GM21390 (cell line): Measurements from ENCODE around the gene PLXNA1.

Source experiments
- ATAC-seq: cut with Tn5 transposase; IDR thresholded peaks from one replicate; pipeline ENCODE4 v1.9.1; 2021; ENCODE audit not compliant: unreplicated experiment

PLXNA1 gene

GRCh38 chr3:126982471-126983175, at the start of gene PLXNA1:
Gene PLXNA1, plus strand, starts transcription at chr3:126983115. Its CDS starts 5,479 bp downstream, at chr3:126988594.
- ATAC-seq: peak; percentile 73

GRCh38 chr3:126934031-126934531, 48.8 kb upstream of the PLXNA1 start:
- no peak for ATAC-seq

DNA sequence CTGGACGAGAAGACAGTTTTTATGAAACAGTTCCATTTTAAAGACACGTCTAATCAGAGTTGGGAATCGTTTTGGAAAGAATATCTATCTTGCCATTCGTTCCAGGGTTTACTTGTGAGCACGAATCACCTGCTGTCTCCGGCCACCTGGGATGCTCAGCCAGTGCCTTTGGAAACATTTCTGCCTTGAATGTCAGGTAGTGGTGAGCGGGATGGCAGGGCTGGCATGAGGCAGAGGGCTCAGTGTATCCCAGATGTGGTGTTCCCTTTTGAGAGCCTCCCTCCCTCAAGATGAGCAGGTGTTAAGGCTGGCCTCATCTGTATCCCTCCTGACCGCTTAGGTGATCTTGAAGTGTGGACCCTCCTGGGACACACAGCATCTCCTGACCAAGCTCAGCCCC, 47.9 kb upstream of the PLXNA1 start:
- ATAC-seq: no peak

GRCh38 chr3:126935756-126936509, 47.0 kb upstream of the PLXNA1 start:
- no peak for ATAC-seq

GRCh38 chr3:126936853-126937425, 46.0 kb upstream of the PLXNA1 start:
- no peak for ATAC-seq

- no peak for ATAC-seq
Observed at GRCh38 chr3:126937533-126937932, 45.4 kb upstream of the PLXNA1 start.

DNA sequence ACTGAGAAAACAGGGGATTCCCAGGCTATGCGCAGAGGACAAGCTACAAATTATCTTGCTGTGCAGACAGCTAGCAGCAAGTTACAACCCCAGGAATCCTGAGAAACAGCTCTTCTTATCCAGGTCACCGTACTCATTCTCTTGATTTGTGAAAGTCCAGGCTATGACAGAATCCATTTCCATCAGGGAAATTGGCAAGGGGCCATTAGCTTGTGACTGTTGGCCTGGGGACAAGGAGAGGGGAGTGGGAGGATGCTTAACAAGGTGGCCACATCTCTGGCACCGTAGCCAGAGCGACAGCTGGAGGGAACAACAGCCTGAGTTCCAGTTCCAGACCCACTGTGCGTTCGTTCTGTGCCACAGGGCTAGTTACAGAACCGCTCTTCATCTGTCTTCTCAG, 44.9 kb upstream of the PLXNA1 start:
- ATAC-seq: no peak

DNA sequence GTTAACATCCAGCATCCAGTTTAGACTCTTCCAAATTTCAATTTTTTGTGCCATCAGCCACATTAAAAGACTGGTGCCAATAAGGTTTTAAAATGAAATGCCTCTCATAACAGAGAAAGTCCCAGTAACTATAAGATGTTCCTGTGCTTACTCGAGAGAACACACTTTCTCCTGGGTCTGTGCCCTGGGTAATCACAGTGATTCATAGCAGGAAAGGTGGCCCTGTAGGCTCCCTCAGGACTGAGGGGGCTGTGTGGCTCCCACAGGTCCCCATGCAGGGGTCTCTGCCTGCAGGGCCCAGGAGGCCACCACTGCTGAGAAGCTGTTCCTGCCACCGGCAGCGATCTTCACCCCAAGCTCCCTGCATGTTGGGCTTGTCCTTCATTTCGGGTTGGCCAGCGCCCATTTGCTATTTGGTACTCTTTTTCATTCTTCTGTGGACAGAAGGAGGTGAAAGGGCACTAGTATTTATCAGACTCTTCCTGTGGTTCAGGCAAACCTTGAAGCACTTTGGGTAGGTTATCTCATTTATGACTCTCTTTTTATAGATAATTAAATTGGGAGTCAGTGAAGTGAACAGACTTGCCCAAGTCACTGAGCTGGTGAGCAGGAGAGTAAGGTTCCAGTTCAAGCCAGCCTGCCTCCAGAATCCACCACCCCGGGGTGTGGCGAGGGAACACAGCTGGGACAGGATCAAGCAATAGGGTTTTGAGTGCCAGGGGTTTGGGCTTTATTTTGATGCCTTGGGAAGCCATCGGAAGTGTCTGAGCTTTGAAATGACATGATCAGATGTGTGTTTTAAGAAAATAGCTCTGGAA, 44.2 kb upstream of the PLXNA1 start:
- no peak for ATAC-seq

DNA sequence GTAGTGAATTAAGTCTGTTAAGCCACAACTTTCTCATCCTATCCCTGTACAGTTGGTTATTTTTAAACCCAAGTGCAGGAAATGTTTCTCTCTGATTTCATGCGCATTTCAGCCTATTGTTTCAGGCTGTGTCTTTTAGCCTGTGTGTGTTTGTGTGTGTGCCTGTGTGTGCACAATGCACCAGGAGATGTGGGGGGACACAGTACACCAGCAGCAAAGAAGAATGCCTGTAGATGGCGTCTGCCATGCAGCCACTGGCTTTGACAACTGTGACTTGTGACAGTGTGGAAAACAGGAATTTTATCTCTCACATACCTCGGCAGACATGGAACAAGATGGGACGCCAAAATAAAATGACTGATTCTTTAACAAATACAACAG, 43.6 kb upstream of the PLXNA1 start:
- ATAC-seq: no peak

DNA sequence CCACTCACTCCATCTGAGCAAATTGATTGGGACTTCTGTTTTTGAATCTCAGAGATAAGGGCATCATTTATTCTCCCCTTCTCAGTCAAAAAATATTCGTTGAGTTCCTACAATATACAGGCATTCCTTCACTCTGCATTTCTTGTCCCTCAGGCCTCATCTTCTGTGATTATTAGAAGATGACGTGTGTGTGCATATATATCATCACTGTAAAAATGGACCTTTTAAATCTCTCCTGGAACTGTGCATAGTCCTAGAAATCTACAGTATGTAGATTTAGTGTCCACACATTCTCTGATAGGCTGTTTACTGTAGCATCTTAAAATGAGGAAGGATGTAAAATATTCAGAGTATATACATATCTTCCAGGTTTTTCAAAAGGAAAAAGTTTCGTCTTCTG, 43.2 kb upstream of the PLXNA1 start:
- ATAC-seq: no peak

- no peak for ATAC-seq
Observed at GRCh38 chr3:126941721-126942270, 41.1 kb upstream of the PLXNA1 start.

DNA sequence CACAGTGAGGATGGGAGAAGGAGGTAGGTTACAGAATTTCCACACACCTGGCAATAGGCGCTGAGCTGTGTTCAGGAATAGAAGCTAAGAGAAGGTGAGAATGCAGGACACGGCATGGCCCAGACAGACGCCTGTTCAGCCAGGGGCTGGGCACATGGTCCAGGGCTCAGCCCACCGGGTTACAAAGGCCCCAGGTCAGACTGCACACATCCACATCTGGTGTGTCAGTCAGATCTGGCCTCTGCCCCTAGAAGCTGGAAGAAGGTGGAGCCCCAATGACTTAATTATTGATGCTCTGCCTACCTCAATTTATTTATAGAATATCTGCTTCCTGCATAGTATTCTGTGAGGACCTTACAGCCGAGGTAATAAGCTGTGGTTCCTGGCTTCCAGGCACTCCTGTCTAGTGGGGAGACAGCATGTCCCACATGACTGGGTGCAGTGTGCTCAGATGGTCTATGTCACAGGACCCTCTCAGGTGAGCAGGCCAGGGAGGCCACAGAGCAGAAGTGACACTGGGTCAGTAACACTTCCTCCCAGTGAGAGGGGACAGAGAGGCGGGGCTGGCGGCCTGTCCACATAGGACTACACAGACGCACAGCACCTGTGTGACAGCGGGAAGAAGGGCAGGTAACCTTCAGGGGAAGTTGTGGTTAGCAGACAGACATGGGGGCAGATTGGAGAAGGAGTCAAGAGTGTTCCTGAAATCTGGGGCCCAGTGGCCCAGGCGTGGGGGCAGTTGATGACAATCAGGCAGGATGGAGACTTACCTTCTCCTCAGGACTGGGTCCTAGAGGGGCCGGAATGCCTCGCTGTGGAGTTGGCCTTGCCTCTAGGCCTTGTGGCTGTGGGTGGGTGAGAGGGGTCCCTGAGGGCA, 38.6 kb upstream of the PLXNA1 start:
- ATAC-seq: no peak

DNA sequence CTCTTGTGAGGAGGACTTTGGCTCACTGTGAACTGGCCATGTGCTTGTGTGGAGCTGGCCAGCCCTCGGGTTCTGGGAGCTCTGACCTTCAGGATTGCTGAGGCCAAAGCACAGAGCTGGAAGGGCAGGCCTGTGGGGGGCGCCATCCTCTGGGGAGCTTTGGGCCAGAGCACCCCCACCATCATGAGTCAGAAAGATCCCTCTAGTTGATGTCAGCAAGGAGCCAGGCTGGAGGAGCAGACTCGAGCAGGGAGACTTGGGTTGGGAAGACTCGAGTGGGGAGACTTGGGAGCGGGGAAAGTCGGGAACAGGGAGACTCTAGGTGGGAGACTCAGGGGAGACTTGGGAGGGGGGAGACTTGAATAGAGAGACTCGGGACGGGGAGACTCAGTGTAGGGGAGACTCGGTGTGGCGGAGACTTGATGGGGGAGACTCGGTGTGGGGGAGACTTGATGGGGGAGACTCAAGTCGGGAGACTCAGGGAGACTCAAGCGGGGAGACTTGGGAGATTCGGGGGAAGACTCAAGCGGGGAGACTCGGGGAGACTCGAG, 37.7 kb upstream of the PLXNA1 start:
- ATAC-seq: no peak

DNA sequence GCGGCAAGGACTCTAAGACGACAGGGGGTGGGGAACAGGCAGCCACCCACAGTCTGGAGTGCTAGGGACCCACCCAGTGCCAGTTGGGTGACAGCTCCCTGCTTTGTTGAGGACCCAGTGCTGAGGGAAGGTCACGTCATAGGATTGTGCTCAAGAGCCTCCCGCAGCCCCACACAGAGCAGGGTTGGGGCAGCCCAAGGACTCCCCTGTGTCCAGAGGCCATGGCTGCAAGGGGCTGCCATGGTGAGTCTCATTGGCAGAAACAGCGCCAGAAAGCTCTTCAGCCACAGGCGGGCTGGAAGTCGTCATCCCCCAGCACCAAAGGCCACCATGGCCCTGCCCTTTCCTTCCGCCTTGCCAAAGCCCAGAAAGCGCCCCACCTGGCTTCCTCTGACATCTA, 37.0 kb upstream of the PLXNA1 start:
- ATAC-seq: no peak

GRCh38 chr3:126946405-126946804, 36.5 kb upstream of the PLXNA1 start:
- no peak for ATAC-seq

DNA sequence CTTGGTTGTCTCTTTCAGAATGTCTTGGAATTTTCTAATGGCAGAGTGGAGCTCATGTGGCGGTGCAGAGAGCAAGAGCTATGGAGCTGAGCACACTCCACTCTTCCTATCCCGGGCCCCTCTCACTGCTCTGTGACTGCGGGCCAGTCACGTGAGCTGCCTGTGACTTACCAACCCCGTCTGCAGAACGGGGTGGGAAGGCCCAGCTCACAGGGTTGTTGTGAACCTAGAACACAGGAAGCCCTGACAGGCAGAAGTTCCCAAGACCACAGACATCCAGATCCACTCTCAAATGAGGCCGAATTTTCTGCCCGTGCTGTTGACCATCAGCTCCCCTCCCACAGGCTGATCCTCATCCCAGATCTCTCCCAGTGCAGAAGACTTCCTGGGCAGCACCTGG, 35.5 kb upstream of the PLXNA1 start:
- ATAC-seq: no peak

DNA sequence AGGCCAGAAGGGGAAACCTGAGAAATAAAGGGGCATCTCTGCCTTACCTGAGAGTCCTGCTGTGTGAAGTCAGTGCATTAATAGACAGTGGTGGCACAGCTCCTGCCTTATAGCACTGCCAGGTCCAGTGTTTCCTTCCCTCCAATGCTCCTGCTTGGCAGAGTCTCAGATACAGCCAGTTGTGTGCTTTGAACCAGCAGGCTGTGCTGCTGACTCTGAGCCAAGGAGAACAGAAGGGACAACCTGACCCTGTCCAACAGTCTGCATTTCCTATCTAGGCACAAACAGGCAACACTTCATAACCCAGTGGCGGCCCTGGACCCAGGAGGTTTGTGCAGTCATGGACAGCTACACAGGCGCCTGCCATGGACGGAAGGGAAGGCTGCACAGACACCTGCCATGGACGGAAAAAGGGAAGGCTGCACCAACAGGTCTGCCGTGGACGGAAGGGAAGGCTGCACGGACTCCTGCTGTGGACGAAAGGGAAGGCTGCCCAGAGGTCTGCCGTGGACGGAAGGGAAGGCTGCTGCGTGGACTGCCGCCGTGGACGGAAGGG, 33.9 kb upstream of the PLXNA1 start:
- no peak for ATAC-seq

DNA sequence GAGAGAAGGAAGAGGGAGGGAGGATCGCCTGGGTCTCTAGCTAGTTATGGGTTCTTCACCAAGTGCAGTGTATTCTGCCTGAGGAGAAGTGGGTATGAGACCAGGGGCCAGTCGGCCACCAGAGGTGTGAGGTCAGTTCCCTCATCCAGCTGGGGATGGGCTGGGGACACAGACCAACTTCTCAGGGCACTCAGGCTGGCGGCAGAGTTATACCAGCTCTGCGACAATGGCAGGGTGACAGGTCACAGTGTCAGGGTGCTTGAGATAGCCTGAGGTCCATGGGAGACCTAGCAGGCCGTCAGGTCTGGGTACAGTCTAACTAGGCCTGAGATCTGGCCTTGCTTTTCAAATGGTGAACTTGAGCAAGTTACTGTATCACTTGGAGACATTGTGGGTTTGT, 31.4 kb upstream of the PLXNA1 start:
- no peak for ATAC-seq

DNA sequence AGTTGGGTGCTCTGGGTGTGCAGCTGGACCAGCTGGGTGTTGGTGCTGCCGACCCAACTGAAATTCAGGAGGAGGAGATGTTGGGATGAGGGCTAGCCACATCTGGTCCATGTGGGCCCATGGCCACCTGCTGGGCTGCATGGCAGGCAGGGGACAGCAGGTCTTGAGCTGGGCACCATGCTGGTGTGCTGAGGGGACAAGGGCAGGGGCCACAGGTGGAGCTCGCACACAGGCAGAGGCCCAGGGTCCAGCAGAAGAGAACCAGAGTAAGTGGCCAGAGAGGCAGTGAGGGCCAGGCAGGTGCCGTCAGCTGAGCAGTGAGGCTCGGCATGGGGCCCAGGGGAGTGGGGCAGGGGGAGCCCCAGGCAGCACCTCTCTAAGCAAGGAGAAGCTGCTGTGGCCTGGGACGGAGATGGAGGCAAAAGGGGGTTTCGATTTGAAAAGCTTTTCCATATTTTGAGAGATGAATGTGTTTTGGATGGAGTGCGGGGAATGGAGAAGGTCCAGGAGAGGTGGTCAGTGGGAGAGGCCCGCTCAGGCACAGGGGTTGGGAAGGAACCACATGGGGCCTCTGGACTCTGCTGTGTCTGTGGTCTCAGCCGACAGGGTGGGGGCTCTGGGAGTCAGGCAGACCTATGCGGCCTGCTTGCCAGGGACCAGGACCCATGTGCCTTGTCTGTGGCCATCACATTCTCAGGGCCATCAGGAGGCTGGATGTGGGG, 30.5 kb upstream of the PLXNA1 start:
- no peak for ATAC-seq
